ENCODE data around the gene C9orf50. TPM values are rescaled to one million over a fixed set of nuclear protein-coding genes. Genes with fewer than 3 reads are reported as not detected.

Gene C9orf50
- total RNA-seq, 1 experiment from 2014 or later: not detected

DNA sequence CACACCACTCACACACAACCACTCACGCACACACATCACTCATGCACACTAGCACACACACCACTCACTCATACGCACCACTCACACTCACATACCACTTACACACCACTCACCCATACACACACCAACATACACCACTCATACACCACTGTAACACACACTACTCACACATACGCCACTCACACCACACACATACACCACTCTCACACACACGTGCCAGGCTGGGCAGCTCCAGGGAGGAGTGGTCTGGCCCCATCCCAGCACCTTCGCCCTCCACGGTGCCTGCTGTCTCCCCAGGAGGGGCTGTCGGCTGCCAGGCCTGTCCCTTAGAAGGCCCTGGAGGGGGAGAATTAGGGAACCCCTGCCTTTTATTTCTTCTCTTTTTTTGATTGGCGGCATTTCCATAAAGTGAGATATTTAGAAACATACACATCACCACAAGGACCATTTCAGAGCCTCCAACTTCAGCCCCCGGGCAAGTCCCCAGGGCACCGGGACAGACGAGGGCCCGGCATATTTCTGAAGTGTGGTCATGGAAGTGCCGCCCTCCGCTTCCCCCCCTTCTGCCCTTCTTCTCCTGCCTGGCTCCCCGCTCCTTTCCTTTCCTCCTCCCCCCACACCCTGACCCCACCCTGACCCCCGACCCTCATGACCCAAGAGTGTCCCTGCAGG lies 27.3 kb upstream of the C9orf50 start:
- H3K4me1 Mint-ChIP-seq: no peaks in the 10 kb centered on the region
- no peak overlapping the region for H3K27ac Mint-ChIP-seq
- no peak overlapping the region for H3K4me3 Mint-ChIP-seq
- Histone ChIP-seq H2BK5ac (ENCODE audit: insufficient read length, low read length) (no peak overlapping the region), H3K9ac (ENCODE audit: extremely low read depth, insufficient read length, low read length) (no peak overlapping the region), H4K8ac (replicated peaks; ENCODE audit: insufficient read length, low read depth, low read length) (no peak overlapping the region), H3K79me2 (ENCODE audit: insufficient read depth, low read length) (no peaks in the 10 kb centered on the region), H3T11ph (ENCODE audit: low read length) (no peak overlapping the region), H3K18ac (ENCODE audit: insufficient read length, low read depth, low read length) (no peak overlapping the region), H3K27me3 (ENCODE audit: insufficient read depth, low read length) (no peaks in the 10 kb centered on the region), H2BK12ac (ENCODE audit: insufficient read length, low read depth, low read length) (no peak overlapping the region), H3K27ac (ENCODE audit: insufficient read length, low read depth, low read length) (no peak overlapping the region), H2BK15ac (ENCODE audit: low read depth, low read length) (no peak overlapping the region), H3K9me3 (ENCODE audit: control insufficient read depth, low read depth, low read length) (no peaks in the 10 kb centered on the region), H3K23me2 (ENCODE audit: insufficient read length, low read depth, low read length, poor library complexity, severe bottlenecking) (no peaks in the 10 kb centered on the region), H3K4me2 (ENCODE audit: insufficient read depth, insufficient read length, low read length) (no peak overlapping the region), H2AK5ac (ENCODE audit: insufficient read length, low read length) (no peak overlapping the region), H2AFZ (ENCODE audit: low read length) (no peak overlapping the region), H3K4me1 (ENCODE audit: insufficient read depth, low read length) (no peaks in the 10 kb centered on the region), H4K5ac (ENCODE audit: insufficient read length, low read depth, low read length) (no peak overlapping the region), H2BK120ac (ENCODE audit: low read depth, low read length, poor library complexity, severe bottlenecking) (no peak overlapping the region), H2BK20ac (ENCODE audit: low read depth, low read length, poor library complexity, severe bottlenecking) (no peak overlapping the region), H3K4ac (ENCODE audit: low read depth, low read length) (no peak overlapping the region), H4K91ac (ENCODE audit: insufficient read length, low read depth, low read length) (no peak overlapping the region), H4K20me1 (ENCODE audit: control insufficient read depth, insufficient read depth, insufficient read length) (no peaks in the 10 kb centered on the region), H3K23ac (ENCODE audit: insufficient read length, low read depth, low read length) (no peak overlapping the region), H3K79me1 (ENCODE audit: insufficient read depth, low read depth, low read length, poor library complexity, severe bottlenecking) (no peaks in the 10 kb centered on the region), H3K56ac (ENCODE audit: insufficient read length, low read depth, low read length) (no peak overlapping the region), H3K14ac (ENCODE audit: insufficient read depth, low read length) (no peak overlapping the region)
- no peaks in the 10 kb centered on the region; a peak in 1 of 5 replicates for H3K9me3 Mint-ChIP-seq
- WGBS (ENCODE audit: extremely low coverage, insufficient read length, low lambda C conversion rate): 100% methylated on average over 3 of the region's 16 CpGs
- TF ChIP-seq, protein P1, sequence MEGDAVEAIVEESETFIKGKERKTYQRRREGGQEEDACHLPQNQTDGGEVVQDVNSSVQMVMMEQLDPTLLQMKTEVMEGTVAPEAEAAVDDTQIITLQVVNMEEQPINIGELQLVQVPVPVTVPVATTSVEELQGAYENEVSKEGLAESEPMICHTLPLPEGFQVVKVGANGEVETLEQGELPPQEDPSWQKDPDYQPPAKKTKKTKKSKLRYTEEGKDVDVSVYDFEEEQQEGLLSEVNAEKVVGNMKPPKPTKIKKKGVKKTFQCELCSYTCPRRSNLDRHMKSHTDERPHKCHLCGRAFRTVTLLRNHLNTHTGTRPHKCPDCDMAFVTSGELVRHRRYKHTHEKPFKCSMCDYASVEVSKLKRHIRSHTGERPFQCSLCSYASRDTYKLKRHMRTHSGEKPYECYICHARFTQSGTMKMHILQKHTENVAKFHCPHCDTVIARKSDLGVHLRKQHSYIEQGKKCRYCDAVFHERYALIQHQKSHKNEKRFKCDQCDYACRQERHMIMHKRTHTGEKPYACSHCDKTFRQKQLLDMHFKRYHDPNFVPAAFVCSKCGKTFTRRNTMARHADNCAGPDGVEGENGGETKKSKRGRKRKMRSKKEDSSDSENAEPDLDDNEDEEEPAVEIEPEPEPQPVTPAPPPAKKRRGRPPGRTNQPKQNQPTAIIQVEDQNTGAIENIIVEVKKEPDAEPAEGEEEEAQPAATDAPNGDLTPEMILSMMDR (conservative IDR thresholded peaks at IDR 0.05): no peak
- no peak for DNase-seq
- no peaks in the 10 kb centered on the region for H3K36me3 Mint-ChIP-seq (ENCODE audit: insufficient read depth in 1 of 3, low read depth in 3 of 3)
- H3K27me3 Mint-ChIP-seq (ENCODE audit: low read depth): peaks cover 2% of the 10 kb centered on the region; the same call in 1 of the 2 replicates

All from H9 (cell line).